Dedifferentiated amniotic fluid mesenchymal stem cell (primary cell): ENCODE data around the gene ROPN1.

Experiments used
- DNase-seq: peaks from one replicate; pipeline ENCODE4 v3.0.0-alpha.2; 2016; ENCODE audit errors: extremely low spot score

Gene ROPN1

GRCh38 chr3:123949641-123950040 lies 42.3 kb downstream of the ROPN1 start:
- peak; percentile 40 for DNase-seq

- no peak for DNase-seq
These were observed 43.5 kb downstream of the ROPN1 start for GRCh38 chr3:123948449-123948848.

- DNase-seq: no peak
These were observed 44.4 kb downstream of the ROPN1 start for GRCh38 chr3:123947482-123947881.

GRCh38 chr3:123941542-123941941 lies 50.4 kb downstream of the ROPN1 start:
- no peak for DNase-seq

GRCh38 chr3:123941121-123941520 lies 50.8 kb downstream of the ROPN1 start:
- DNase-seq: peak; percentile 38

- DNase-seq: no peak
These were observed 52.2 kb downstream of the ROPN1 start for GRCh38 chr3:123939706-123940105.

- no peak for DNase-seq
These were observed 55.5 kb downstream of the ROPN1 start for GRCh38 chr3:123936400-123936799.

GRCh38 chr3:123935830-123936229 lies 56.1 kb downstream of the ROPN1 start:
- DNase-seq: no peak

- no peak for DNase-seq
These were observed 57.7 kb downstream of the ROPN1 start for GRCh38 chr3:123934250-123934649.

GRCh38 chr3:123930445-123930844 lies 61.5 kb downstream of the ROPN1 start:
- peak; percentile 60 for DNase-seq

- DNase-seq: no peak
These were observed 62.6 kb downstream of the ROPN1 start for GRCh38 chr3:123929325-123929724.

GRCh38 chr3:123926396-123926795 lies 65.5 kb downstream of the ROPN1 start:
- DNase-seq: no peak

GRCh38 chr3:123920868-123921267 lies 71.1 kb downstream of the ROPN1 start:
- DNase-seq: no peak

- DNase-seq: no peak
These were observed 71.5 kb downstream of the ROPN1 start for GRCh38 chr3:123920383-123920782.

GRCh38 chr3:123919353-123919752 lies 72.6 kb downstream of the ROPN1 start:
- DNase-seq: no peak
